HS-5 (cell line): ENCODE data around the gene WNT2B.
A peak's percentile ranks its signal among the peaks of the same experiment; 100 is the strongest.

ENCODE experiments used
- DNase-seq: peaks from one replicate; pipeline ENCODE4 v3.0.0-alpha.2; 2012; ENCODE audit warnings: low read depth

WNT2B gene

DNA sequence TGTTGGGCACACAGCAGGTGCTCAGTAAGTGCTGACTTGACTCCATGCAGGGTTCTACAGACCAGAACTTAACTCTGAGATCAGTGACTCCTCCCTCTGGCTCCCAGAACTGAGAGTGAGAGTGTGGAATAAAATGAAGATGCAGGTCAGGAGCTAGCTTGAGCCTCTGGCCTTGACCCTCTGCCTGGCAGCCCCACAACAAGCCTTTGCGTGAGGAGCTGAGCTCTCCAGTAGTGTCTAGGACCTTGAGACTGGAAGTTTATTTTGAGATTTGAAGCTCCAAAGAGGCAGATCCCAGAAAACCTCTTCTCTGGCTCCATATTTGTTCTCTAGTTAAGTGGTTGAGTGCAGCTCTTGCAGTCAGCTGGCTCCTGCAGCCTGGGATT is 3.4 kb upstream of the WNT2B start:
- DNase-seq, result no peak

GRCh38 chr1:112505878-112506277 is 2.9 kb upstream of the WNT2B start:
- DNase-seq, result no peak

GRCh38 chr1:112506306-112506705 is 2.5 kb upstream of the WNT2B start:
- no peak for DNase-seq

GRCh38 chr1:112506731-112507130 is 2.0 kb upstream of the WNT2B start:
- no peak for DNase-seq

GRCh38 chr1:112507336-112507735 is 1.4 kb upstream of the WNT2B start:
- no peak for DNase-seq

DNA sequence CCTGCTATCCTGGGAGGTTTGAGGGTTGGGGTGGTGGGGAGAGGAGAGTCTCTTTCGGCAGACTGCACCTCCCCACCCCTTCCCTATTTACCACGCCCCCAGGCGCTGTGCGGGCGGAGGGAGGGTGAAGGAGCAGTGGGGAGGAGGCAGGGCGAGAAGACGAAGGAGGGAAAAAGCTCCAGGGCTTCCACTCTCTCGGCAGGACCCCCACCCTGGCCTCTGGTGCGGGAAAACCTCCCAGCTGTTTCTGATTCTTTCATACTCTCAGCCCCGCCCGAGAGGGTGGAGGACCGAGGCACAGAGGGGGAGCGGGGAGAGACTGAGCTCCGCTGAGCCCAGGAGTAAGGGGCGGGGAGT is 866 bp upstream of the WNT2B start:
- DNase-seq, result no peak

- no peak for DNase-seq
These were observed 367 bp downstream of the WNT2B start for GRCh38 chr1:112509005-112509659.

DNA sequence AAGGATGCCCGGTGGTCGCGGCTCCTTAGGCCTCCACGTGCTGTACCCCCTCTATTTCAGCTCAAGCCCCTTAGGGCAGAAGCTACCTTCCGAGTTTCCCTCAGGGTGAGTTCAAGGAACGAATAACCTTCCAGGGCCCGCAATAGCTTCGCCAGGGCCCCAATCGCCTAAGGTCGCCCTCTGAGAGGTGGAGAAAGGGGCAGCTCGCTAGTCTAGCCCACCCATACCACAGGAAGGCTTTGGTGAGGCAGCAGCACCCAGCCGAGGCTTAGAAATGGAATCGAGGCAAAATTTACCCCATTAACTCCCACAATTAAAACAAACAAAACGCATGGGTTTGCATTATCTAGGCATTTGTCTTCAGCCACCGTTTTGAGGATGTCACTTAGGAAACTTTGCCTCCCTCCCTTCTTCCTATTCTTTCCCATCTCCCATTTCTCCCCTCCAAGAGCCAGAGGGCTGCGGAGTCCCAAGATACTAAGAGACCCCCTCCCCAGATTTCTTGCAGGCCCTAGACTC is 954 bp downstream of the WNT2B start:
- DNase-seq, result no peak

- DNase-seq, result no peak
These were observed 1.6 kb downstream of the WNT2B start for GRCh38 chr1:112510340-112510739.

- no peak for DNase-seq
These were observed 3.1 kb downstream of the WNT2B start for GRCh38 chr1:112511897-112512296.

GRCh38 chr1:112513112-112513870 is 4.5 kb downstream of the WNT2B start:
- no peak for DNase-seq

GRCh38 chr1:112514901-112515300 is 6.1 kb downstream of the WNT2B start:
- DNase-seq, result no peak

GRCh38 chr1:112515311-112516009 is 6.7 kb downstream of the WNT2B start:
- no peak for DNase-seq

GRCh38 chr1:112516141-112516540 is 7.4 kb downstream of the WNT2B start:
- DNase-seq, result no peak

- no peak for DNase-seq
These were observed 8.5 kb downstream of the WNT2B start for GRCh38 chr1:112517231-112517630.

- DNase-seq, result no peak
These were observed 8.9 kb downstream of the WNT2B start for GRCh38 chr1:112517646-112518045.

DNA sequence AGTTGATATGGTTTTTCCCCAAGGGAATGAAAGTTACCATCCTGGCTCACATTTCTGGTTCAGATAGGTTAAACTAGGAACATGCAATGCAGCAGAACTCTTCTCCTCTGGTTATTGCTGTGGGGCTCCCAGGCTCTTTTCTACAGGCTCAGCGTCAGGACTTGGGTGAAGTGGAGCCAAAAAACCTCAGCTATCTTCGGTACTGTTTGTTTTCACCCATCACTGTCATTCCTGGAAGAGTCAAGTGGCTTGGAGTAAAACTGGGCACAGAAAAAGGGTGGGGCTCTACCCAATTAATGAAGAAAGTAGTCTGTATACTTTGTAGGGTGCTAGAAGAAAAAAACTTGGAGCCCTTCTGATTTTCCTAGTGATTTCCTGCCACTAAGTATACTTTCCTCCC is 9.4 kb downstream of the WNT2B start:
- DNase-seq, result no peak

DNA sequence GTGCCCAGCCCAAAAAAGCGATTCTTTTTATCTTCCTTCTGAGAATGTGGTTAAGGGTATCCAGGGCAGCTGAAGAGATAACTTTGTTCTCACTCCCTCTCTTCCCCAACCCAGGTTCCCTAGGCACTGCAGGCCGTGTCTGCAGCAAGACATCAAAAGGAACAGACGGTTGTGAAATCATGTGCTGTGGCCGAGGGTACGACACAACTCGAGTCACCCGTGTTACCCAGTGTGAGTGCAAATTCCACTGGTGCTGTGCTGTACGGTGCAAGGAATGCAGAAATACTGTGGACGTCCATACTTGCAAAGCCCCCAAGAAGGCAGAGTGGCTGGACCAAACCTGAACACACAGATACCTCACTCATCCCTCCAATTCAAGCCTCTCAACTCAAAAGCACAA is 11.4 kb downstream of the WNT2B start:
- no peak for DNase-seq

DNA sequence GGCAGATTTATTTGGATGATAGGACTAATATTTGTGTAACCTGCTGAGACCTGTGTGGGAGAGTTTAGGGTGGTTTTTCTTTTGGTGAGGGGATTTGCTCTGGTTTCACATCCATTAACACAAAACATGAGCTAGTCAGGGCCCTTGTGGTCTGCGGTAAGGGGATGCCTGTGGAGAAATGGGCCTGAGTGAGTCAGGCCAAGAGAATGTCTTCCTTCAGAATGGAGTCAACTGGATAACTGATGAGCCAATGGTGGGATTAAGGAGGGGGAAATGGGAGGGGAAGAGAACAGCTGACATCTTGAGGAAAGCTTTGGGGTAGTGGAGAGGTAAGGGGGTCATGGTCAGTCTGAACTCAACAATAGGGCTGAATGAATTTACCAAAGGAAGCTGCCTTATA is 13.9 kb downstream of the WNT2B start:
- peak; percentile 91 for DNase-seq

DNA sequence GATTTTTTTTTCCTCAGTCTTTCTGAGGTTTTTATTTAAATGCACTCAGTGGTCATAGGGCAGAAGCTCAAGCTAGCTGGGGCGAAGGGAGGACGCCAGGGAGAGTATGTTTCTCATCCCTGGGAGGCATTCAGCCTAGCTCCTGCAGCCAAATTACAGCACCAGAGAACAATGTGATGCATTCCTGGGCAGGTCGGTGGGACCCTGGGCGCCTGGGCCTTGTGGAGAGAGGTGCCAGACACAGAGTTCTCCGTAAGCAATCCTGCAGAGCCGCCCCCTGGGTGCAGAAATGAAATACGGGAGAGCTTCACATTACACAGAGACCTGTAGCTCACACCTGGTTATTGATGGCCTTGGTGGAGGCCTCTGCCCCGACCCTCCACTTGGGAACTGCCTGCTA is 15.5 kb downstream of the WNT2B start:
- DNase-seq, result no peak

- no peak for DNase-seq
These were observed 16.2 kb downstream of the WNT2B start for GRCh38 chr1:112524986-112525385.

DNA sequence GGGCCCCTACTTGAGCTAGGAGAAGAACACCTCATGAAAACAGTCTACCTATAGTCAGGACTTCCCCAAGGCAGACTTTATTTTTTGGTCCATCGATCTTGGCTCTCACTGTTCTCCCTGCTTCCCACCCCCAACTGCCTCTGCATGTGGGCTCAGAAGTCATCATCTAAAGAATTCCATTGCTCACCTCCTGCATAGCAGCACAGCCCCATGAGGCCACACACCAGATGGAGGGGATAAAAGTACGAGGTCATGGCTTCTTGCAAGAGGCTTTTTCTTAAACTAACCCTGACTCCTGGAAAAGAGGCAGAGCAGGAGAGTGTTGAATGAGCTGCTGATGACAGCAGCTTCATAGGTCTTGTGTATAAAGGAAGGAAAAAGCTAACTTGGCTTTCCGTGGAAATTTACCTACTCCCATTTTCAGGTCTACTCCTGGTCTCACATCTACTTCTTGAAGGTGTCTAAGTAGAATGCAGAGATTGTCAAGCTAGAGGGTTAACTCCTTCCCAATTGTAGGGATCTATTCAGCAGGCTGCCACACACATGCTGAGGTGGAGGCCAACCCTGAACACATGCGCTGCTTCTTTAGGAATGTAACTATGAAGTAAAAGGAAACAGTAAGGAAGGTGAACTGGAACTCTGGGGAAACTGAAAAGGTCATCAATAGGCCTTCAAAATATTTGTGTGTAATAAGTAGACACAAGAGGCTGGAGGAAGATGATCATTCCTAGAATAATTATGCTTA is 18.7 kb downstream of the WNT2B start:
- no peak for DNase-seq
